NK-92 (cell line): ENCODE data around the gene TOX3.

Source experiments
- DNase-seq: peaks from one replicate; lab custom pipeline; 2025; ENCODE audit not compliant: unreplicated experiment; lab: John Stamatoyannopoulos, UW

TOX3 gene

DNA sequence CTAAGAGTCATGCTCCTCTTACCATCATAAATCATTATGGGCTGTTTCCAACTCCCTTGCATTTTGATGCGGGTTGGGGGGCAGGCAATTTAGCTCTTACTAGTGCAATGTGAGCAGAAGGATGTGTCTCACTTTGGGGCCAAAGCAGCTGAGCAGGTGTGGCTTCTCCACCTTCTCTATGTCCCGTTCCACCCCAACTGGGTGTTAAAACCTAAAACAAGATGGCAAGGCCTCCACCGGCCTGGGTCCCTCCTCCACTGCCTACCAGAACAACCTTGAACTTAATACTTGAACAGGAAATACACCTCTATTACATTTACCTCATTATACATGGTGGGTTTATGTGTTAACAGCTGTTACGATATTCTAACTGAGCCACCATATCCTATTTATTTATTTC is 52.8 kb downstream of the TOX3 start:
- DNase-seq: no peak

DNA sequence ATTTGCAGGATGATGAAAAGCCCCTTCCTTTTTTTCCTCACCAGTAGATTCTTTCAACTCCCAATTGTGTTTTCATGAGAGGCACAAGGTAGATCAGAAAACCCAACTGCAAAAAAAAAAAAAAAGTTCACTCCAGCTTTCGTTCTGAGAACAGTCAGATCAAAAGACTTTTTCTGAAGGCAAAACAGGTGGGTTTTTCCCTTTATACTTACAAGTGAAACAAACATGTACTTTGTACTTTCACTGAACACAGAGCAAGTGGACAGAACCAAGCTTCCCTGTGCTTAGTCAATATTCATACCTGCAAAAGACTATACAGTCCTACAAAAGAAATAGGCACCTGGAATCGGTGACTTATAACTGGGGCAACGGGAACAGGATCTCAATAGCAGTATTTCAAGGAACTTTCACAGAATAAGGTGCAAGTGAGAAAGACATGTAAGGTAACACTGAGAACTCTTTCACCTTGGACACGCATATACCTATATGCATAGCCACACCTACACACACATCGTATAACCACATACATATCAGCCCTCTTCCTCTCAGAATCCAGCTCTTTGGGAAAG is 54.1 kb downstream of the TOX3 start:
- no peak for DNase-seq

DNA sequence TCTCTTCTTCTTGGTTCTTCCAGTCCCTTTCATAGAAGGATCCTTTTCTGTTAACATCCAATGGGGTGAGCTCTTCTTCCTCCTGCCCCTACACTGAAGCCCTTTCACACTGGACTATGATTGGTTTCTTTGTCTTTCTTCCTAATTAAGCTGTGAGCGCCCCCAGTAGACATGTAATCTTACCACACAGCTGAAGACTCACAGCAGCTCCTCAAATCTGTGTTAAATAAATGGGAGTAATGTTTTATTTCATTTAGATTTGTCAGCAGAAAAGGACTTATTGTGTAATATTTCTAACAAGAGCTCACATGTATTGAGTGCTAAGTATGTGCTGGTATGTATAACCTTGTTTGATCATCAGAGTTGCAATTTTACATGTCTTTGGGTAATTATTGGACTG is 55.7 kb downstream of the TOX3 start:
- no peak for DNase-seq

DNA sequence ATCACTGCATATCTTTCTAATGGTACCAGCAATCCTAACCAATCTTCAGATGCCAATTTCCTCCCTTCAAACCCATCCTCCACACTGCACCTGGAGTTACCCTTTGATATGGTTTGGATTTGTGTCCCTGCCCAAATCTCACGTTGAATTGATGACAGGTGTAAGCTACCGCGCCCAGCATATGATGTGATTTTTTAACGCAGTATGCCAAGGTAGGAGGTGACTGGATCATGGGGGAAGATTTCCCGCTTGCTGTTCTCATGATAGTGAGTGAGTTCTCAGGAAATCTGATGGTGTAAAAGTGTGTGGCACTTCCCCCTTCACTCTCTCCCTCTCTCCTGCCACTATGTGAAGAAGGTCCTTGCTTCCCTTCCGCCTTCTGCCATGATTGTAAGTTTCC is 57.0 kb downstream of the TOX3 start:
- no peak for DNase-seq

DNA sequence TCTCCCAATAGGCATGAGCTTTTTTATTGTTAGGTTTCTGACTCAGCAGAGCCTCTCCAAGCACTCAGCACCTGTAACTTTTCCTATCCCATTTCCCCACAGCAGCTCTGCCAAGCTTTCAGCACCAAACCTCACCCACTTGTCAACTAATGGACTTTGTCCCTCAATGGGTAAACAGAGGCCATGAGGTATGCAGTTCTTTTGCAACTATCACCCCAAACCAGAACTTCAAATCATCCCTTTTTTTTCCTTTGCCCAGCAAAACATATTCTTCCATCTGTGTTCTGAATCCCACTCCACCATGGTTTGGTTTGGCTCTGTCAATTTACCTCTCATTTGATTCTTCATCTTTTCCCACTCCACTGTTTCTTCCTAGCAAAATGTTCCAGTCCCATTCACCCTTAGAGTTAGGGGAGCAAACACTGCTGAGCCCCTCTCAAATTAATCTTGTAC is 58.1 kb downstream of the TOX3 start:
- no peak for DNase-seq

DNA sequence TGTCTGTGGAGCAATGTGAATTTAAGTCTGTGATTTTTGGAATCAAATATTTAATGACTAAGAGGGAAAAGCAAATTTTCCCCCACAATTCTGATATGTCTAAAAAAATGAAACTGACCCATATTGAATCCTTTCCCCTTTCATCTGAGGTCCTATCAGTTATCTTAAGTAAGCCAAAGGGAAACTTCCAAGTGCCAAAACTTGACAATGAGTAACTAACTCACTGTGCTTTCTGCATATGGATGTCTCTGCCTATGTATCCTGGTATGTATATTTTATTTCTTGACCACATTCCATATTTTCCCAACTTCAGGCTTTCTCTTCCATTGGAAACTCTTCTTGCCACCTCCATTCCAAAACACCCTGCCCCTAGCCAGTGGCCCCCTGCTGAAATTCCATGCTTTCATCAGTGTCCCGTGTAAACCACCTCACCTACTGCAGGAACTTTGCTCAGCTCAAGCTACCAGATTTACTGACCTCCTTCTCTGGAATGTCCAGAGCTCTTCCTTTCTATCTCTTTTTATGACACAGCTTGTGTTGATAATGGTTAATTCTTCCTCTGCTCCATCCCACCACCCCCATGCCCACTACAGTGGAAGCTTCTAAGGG is 59.0 kb downstream of the TOX3 start:
- DNase-seq: no peak

DNA sequence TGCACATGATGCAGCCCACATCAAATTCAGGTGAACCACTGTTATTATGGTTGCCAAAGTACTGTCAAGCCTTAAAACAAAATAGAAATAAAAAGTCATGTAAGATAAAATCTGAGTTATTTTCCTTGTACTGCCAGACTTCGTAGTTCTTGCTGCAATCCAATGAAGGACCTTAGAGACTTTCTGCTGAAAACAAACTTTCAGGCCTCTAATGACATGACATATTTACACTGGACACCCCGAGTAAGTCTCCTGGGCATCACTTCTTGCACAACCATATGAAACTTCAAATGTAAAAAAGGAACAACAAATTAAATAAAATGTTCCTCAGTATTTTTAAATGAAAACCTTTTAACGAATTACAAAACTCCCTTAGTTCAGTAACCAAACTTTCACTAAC is 66.7 kb downstream of the TOX3 start:
- no peak for DNase-seq

DNA sequence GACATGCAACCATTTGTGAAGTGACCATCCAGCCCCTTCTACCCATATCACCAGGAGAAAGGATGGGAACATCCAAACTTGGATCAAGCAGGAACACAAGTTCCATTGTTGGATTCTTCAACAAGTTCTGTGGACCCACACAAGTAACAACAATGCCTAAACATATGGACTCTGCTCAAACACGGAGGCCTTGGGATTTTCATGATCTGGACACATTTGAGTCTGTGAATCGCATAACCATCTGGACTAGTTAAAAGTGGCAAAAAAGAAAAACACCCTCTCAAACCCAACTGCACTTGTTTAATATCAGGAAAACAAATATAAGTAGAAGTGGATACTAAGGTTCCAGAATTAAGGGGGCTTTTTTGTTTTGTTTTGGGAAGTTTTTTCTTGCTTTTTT is 70.8 kb downstream of the TOX3 start:
- DNase-seq: no peak

DNA sequence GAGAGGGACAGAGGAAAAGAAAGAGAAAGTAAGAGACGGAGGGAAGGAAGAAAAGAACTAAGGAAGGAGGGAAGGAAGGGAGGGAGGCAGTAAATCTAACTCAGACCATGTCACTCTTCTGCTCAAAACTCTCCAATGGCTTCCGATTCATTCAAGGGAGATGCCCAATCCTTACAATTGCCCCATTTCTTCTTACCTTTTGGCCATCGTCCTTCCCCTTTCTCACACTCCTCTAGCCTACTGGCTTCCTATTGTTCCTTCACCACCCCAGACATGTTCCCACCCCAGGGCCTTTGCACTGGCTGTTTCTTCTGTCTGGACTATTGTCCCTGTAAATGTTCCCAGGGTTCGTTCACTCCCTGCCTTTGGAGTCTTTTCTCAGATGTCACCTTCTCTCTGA is 72.3 kb downstream of the TOX3 start:
- DNase-seq: no peak

DNA sequence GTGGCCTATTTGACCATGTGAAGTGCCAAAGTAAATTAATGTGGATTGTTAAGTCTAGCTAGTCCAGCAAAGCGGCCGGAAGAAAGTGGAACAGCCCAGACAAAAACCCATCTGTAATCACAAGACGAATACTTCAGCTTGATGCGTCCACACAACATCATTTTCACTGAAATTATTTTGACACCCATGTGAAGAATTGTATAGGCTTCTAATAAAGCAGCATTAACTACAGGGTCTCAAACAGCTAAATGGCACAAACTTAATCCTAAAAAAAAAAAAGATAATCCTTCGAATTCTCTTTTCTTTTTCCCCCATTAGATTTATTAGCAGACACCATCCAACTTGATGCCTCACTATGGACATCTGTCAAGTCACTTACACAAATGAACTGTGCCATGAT is 73.8 kb downstream of the TOX3 start:
- no peak for DNase-seq

DNA sequence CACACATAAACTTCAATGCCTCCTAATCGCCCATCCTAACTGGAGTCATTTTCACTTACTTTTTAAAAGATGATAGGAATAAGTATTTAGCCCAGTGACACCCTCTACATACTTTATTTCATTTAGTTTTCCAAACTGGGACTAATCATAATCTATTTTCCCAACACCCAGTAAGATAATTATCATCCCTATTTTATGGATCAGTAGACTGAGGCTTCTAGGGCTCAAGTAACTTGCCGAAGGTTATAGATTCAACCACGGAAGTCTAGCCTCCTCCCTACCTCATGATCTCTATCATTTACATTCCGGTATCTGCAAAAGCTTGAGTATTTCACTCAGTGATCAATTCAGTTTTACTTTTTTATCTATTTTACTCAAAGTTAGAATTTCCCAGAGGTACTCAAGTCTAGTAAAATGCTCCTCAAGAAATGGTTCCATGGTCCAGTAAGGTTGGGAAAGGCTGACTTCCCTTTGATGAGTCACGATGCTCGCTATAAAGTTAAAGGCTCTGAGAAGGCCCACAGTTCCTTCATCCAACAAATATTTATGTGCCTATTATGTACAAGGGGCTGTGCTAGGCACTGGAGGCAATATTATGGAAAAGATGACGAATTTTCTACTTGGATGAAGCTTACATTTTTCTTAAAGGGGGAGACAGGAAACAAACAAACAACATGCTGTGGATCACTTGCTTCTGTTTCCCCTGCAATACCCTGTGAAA is 75.1 kb downstream of the TOX3 start:
- DNase-seq: no peak

DNA sequence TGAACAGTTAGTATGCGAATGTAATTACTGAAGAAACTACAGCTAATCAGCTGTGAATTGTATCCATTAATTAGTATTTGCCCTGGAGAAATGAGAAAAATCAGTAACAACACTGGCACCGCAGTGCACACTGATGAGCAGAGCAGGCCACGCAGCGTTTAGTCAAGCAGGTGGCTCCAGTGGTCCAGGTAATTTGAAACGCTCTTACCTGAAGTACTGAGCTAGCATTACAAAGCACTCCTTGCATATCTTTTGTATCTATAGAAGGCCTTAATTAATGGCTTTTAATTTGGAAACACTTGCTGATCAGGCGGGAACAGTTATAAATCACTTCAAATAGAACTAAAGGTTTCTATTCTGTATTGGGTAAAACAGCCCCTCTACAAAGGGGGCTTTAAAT is 76.4 kb downstream of the TOX3 start:
- no peak for DNase-seq

DNA sequence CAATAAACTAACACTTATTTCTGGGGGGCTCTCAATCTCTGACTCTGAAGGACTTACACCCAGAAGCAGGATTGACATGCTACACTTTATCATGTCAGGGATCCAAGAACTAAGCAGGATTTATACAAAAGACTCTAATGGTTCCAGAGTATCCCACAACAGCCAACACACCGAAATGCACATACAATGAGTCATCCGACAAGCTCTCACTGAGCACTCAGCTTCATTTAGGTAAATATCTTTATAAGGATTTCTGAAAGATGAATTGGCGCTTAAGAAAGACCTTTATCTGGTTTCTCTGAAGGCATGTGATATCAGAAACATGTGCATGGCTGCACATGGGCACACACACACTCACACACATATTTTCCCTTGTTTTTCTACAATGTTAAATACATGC is 77.2 kb downstream of the TOX3 start:
- no peak for DNase-seq

DNA sequence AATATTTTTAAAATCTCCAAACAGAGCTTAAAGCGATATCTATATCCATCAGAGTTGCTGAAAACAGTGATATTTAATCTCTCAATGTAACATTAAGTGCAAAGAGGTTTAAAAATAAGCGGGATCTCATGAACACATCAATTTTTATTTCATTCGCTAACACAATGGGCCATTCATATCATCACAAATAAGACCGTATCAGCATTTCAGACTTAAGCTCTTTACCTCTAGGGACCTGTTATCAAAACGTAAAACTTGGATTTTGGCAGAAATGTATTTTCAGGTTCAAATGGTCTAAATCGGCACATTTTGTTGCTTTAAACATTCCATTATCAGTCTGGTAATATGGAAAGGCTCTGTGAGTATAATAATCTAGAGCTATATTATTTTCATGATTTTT is 77.9 kb downstream of the TOX3 start:
- no peak for DNase-seq

DNA sequence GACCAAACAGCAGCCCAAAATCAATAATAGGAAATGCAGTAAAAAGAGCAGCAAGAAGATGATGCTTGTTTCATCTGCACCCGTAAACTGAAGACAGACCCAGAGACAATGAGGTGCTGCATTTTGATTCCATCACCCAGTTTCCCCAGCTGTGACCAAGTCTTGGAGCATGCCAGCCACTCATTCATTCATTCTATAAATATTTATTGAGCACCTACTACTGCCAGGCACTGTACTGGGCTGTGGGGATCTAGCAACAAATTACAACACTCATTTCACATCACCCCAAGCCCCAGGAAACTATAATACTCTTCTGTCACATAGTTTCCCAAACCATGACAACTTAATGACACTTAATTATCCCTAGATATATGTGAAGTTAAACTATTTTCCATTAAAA is 79.2 kb downstream of the TOX3 start:
- no peak for DNase-seq

DNA sequence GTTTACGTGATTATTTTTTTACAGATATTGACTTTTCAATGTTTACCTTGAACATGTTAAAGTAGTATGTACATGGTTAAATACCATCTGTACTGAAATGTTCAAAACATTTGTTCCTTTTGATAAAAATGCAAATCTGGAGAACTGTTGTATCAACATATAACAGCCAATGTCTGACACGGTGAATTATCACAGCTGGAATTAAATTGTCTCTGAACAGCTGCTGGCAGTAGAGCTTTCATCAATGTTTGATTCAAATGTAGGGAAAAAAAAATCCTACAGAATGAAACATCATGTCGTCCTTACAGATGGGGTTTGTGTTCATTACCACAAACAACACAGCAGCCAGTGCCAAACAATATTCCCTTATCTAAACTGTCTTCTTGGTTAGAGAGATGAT is 79.9 kb downstream of the TOX3 start:
- DNase-seq: no peak

DNA sequence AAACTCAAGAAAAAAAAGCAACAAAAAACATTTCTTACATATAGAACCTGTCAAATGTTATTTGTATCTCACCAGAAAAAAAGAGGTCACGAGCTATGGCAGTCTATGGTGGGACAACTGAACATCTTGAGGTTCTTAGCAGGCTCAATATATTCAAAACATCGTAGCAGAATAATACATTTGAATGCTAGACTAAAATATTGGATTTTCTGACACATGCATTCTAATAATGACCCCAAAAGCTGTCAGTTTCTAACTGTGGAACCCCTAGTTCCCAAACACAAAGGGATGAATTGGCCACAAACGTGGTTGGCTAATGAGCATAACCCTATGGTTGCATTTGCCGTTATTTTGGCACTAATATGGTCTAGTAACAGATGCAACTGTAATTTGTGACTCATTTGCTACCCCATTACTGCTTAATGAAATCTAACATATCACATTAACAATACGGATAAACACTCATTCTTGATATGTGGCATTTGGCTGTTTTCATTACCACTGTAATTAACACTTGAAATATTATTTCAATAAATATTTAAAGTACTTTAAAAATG is 81.2 kb downstream of the TOX3 start:
- DNase-seq: no peak

DNA sequence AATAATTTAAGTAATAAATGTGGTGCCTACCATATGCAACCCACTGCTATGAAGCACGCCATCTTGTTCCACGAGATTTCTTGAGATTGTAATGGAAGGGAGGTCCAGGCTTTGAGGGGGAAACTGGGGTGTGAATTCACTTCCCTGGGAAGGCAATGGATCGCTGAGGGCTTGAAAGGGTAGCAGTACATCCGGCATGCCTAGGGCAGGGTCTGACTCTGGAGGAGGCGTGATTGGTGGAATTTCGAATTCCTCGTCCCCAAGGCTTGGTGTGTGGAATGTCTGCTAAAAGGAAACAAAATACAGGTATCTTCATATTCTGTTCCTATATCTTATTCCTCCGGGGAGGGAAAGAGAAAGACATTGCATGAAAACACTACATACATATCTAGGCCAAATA is 83.0 kb downstream of the TOX3 start:
- DNase-seq: no peak

DNA sequence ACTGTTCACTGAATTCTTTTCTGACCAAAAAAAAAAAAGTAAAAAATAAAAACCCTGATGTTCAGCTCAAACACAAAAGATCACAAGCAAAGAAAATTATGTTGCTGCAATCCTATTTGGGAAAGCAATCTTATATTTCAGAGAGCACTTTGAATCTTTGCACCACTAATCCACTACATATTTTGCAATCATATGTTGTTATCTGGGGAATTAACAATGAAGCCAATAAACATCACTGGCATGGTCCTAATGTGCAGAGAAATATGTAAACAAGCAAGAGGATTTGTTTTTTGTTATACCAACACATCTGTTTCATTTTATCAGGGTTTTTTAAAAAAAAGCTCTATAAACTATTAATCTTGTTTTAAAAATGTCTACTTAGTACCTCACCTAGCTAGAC is 84.1 kb downstream of the TOX3 start:
- no peak for DNase-seq

DNA sequence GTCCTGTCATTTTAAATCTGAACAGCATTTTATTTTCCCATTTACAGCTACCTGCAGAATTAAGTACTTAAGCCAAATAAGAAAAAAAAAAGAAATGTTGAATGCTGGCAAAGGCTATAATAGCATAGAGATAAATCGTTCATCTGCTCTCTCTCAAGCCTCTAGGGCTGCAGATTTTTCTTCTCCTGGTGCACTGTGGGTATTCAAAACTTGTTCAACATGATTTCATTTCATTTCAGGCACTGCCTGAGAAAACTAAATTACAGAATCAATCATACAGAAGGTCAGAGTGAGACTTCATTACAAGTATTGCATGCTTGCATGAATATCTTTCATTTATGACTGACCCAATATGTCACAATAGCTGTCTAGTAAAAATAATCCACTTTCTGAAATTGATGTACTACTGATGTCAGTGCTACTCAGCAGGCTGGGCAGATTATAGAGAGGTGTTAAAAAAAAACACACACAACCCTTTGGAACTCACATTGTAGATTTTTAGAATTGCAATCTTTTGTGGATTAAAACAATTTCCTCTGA is 86.2 kb downstream of the TOX3 start:
- DNase-seq: no peak

DNA sequence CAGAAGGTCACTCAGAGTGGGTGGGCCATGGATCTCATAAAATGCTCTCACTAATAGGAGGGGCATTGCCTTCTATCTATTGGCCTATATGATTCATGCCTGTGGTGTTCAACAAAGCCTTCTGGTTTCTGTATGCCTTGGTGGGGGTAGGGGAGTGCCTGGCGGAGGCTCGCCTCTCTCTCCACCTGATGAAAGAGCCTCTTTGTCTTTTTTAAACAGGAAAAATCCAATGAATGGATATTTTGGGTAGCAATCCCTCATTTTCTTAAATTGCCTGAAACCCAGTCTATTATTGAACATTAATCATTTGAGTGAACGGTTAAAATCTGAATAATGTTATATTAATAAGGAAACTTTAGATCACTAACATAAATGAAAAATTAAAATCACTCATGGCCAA is 90.6 kb downstream of the TOX3 start:
- no peak for DNase-seq
